ENCODE results near the gene PRDM15.

PRDM15 gene

DNA sequence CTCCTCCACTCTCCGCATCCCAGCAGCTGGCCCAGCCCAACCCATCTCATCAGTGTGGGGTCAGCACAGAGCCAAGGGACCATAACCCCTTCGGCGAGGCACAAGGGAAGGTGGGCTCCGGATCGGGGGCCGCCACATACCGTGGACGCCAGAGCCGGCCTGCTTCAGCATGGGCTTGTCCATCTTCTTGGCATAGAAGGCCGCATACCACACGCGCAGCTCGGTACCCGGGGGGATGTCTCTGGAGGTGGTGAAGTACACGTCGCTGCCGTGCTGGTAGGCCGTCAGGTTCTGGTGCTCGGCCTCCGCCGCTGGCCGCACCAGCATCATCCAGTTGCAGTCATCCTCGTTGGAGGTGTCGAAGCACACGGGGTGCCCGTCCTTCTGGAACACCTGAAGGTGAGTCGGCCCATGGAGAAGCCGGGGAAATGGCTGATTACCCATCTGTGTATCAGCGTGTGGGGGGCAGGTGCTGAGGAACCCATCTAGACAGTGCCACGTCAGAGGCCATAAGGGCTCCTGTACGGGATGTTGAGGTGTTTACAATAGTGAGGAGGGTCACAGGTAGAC, 24.6 kb downstream of the PRDM15 start:
- no peaks in the 10 kb centered on the region for H3K9me3 ChIP-seq (ENCODE audit: control insufficient read depth, insufficient read depth, low read length)
- no peaks in the 10 kb centered on the region; the same call in 1 of the 2 replicates for H3K36me3 ChIP-seq (ENCODE audit: insufficient read depth, low read length)
- H3K9ac ChIP-seq (ENCODE audit: low read depth, low read length) = no peak overlapping the region
- H3K4me1 ChIP-seq (ENCODE audit: insufficient read depth, low read length) = no peaks in the 10 kb centered on the region

DNA sequence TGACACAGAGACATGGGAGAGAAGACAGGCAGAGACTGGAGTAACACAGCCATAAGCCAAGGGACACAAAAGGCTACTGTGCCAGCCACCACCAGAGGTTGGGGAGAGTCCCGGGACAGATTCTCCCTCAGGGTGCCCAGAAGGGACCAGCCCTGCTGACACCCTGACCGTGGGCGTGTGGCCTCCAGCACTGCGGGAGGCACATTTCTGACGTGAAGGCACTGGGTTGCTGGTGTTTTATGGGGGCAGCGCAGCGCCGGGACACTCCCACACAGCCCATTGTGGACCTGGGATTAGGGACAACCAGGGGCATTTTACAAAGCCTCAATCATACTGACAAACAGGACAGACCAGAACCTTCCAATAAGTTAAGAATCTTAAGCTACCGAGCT, 26.2 kb downstream of the PRDM15 start:
- H3K36me3 ChIP-seq (ENCODE audit: insufficient read depth, low read length) = no peaks in the 10 kb centered on the region; the same call in 1 of the 2 replicates

DNA sequence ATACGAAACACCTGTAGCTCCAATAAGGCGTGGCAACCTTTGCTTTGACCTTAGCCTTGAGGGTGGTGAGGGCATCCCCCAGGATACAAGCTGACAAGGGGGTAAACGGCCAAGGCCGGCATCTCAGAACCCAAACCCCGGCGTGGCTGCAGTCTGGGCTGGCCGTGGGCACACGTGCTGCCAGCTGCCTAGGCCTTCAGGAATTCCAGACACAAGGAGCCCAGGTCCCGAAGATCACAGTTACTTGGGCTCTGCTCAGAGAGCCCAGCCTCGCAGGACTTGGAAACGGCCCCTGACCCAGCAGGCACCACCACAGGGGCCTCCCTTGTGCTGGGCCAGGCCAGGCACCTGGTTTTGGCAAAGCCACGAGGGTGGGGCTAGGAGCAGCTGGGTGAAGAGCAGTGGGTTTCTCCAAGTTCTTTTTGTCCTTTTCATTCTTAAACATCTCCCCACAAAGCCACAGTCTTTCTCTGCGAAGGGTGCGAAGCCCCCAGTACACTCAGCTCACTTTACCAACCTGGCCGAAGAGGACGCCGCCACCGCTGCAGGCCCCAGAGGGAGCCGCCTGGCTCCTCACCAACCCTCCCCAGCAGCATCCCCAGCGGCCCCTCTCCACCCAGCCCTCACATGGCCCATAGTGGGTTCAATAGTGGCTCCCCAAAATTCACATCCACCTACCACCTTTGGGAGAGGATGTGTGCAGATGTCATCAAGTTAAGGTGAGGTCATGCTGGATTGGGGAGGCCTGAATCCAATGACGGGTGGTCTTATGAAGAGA, 26.8 kb downstream of the PRDM15 start:
- H3K9ac ChIP-seq (ENCODE audit: low read depth, low read length) = no peak overlapping the region
- H3K4me1 ChIP-seq (ENCODE audit: insufficient read depth, low read length) = no peaks in the 10 kb centered on the region
- no peaks in the 10 kb centered on the region for H3K9me3 ChIP-seq (ENCODE audit: control insufficient read depth, insufficient read depth, low read length)
- H3K36me3 ChIP-seq (ENCODE audit: insufficient read depth, low read length) = no peaks in the 10 kb centered on the region; the same call in 1 of the 2 replicates

More for the DNA sequence above, 26.2 kb downstream of the PRDM15 start:
- Histone ChIP-seq H3K4me1 (ENCODE audit: insufficient read depth, low read length) (no peaks in the 10 kb centered on the region), H3K9me3 (ENCODE audit: control insufficient read depth, insufficient read depth, low read length) (no peaks in the 10 kb centered on the region), H3K9ac (ENCODE audit: low read depth, low read length) (no peak overlapping the region)

DNA sequence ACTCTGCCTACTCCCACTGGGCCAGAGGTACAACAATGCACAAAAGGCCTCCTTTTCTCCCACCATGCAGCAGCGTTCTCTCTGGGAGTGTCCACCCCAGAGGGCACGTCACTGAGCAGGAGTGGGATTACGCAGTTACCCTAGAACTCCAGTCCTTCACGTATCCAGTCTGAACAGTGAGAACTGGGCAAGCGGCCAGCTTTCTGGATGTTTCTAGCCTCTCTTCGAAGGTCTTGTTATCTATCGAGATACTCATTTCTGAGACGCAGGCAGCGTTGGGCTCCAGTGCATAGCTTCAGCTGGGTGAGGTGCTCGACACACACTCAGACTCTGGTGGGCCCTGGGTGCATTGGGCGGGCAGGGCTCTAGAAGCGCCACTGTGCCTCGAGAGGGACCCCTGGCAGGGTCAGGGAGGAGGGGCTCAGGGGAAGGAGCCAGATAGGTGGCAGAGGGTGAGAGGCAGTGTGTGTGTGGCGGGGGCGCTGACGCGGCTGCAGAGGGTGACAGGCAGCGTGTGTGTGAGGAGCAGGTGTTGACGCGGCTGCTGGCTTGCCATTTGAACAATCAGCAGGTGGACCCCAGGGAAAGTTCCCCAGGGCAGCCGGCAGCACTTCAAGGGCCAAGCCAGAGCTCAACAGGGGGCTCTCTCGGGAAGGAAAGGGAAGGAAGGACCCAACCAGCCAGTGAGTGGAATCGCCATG, 27.9 kb downstream of the PRDM15 start:
- no peaks in the 10 kb centered on the region for H3K9me3 ChIP-seq (ENCODE audit: control insufficient read depth, insufficient read depth, low read length)
- H3K4me1 ChIP-seq (ENCODE audit: insufficient read depth, low read length) = no peaks in the 10 kb centered on the region
- H3K9ac ChIP-seq (ENCODE audit: low read depth, low read length) = no peak overlapping the region
- no peaks in the 10 kb centered on the region; the same call in 1 of the 2 replicates for H3K36me3 ChIP-seq (ENCODE audit: insufficient read depth, low read length)

DNA sequence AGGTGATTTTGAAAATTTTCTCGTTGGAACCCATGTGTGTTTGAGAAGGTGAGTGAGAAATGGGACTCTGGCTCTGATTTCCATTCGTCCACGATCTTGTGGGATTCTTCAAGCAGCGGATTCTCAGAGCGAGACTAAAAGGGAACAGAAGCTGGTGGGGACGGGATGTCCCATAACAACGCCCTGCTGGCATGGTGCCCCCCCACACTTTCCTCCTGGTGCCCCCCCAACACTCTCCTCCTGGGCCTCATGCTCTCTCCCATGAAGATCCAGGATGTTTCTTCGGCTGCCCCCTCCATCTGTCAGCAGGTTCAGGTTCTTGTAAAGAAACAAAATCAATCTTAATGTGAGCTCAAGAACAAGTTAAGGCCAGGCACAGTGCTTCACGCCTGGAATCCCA, 29.1 kb downstream of the PRDM15 start:
- no peaks in the 10 kb centered on the region; the same call in 1 of the 2 replicates for H3K36me3 ChIP-seq (ENCODE audit: insufficient read depth, low read length)
- H3K9ac ChIP-seq (ENCODE audit: low read depth, low read length) = no peak overlapping the region
- H3K9me3 ChIP-seq (ENCODE audit: control insufficient read depth, insufficient read depth, low read length) = no peaks in the 10 kb centered on the region
- H3K4me1 ChIP-seq (ENCODE audit: insufficient read depth, low read length) = no peaks in the 10 kb centered on the region

DNA sequence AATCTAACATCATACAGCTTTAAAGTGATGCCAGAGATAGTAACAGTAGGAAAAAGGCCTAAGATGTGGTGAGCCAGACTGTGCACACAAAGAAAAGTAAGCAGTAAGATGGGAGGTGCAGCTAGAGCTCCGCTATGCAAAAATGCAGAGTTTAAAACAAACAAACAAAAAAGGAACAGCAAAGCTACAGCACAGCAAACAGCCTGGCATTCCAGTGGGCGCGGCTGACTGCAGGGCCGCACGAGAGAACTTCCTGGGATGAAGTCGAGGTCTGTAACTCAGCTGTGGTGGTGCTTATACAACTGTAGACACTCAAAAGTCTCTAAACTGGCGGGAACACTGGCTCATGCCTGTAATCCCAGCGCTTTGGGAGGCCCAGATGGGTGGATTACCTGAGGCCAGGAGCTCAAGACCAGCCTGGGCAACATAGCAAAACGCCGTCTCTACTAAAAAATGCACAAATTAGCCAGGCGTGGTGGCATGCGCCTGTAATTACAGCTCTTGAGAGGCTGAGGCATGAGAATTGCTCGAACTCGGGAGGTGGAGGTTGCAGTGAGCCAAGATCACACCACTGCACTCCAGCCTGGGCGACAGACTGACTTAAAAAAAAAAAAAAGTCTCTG, 30.1 kb downstream of the PRDM15 start:
- Histone ChIP-seq H3K9ac (ENCODE audit: low read depth, low read length) (no peak overlapping the region), H3K4me1 (ENCODE audit: insufficient read depth, low read length) (no peaks in the 10 kb centered on the region), H3K36me3 (ENCODE audit: insufficient read depth, low read length) (no peaks in the 10 kb centered on the region; the same call in 1 of the 2 replicates), H3K9me3 (ENCODE audit: control insufficient read depth, insufficient read depth, low read length) (no peaks in the 10 kb centered on the region)

DNA sequence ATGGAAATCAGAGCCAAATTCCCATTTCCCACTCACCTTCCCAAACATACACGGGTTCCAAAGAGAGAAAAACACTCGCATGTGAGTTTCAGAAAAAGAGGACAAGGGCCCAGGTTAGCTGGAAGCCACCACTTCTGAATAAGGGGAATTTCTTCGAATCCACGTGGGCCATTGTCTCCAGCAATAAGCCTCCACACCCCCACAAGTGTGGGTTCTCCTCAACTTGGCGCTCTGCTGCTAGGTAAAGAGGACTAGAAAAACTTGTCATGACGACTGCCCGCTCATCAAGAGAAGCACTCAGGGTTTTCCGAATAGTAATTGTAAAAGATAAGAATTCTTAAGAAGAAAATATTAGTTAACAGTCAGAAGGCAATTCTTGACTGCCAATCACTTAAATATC, 30.6 kb downstream of the PRDM15 start:
- Histone ChIP-seq H3K9ac (ENCODE audit: low read depth, low read length) (no peak overlapping the region), H3K9me3 (ENCODE audit: control insufficient read depth, insufficient read depth, low read length) (no peaks in the 10 kb centered on the region), H3K4me1 (ENCODE audit: insufficient read depth, low read length) (no peaks in the 10 kb centered on the region), H3K36me3 (ENCODE audit: insufficient read depth, low read length) (no peaks in the 10 kb centered on the region)

DNA sequence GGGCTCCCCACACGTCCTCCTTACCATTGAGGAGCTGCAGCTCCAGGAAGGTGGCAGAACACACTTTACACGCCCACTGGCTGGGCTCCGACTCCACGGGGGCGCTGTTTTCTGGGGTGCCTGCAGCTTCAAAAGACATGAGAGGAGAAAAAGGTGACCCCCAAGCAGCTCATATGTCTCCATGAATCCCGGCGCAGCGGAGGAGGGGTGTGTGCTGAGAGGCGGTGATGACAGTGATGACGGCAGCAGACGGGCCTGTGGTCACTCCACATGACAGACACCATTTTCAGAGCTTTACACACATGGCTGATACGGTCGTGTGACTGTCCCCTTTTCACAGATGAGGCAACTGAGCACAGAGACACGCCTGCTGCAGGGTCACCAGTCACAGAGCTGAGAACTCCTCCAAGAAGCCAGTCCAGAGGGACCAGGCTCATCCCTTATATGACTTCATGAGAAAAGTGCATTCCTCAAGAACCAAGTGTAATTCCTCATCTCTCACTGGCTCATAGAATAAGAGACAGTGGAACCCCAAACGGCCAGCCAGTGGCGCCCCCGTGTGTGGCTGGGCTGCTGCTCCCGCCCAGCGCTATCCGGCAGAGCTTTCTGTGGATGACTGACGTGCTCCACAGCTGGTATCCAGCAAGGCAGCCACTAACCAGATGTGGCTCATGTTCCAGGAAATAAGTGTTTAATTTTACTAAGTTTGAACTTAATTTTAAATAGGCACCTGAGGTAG, 31.9 kb downstream of the PRDM15 start:
- Histone ChIP-seq H3K36me3 (ENCODE audit: insufficient read depth, low read length) (no peaks in the 10 kb centered on the region; the same call in 1 of the 2 replicates), H3K9ac (ENCODE audit: low read depth, low read length) (no peak overlapping the region)

DNA sequence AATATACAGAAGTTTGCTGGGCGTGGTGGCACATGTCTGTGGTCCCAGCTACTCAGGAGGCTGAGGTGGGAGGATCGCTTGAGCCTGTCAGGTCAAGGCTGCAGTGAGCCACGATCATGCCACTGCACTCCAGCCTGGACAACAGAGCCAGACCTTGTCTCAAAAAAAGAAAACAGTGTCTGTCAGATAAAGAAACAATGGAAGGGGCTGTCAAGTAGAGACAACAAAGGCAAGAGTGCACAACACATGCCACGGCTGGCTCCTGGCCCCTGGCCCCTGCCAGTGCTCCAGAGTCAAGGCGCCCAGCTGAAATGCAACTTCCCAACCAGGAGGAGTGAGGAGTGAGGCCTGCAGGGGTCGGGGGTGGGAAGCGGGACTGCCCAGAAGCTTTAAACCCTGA, 32.6 kb downstream of the PRDM15 start:
- no peaks in the 10 kb centered on the region for H3K4me1 ChIP-seq (ENCODE audit: insufficient read depth, low read length)
- no peaks in the 10 kb centered on the region; the same call in 1 of the 2 replicates for H3K36me3 ChIP-seq (ENCODE audit: insufficient read depth, low read length)
- H3K9me3 ChIP-seq (ENCODE audit: control insufficient read depth, insufficient read depth, low read length) = peaks cover 3% of the 10 kb centered on the region; the same call in 1 of the 2 replicates
- no peak overlapping the region for H3K9ac ChIP-seq (ENCODE audit: low read depth, low read length)

More for the DNA sequence above, 31.9 kb downstream of the PRDM15 start:
- H3K9me3 ChIP-seq (ENCODE audit: control insufficient read depth, insufficient read depth, low read length) = no peaks in the 10 kb centered on the region
- no peaks in the 10 kb centered on the region for H3K4me1 ChIP-seq (ENCODE audit: insufficient read depth, low read length)

DNA sequence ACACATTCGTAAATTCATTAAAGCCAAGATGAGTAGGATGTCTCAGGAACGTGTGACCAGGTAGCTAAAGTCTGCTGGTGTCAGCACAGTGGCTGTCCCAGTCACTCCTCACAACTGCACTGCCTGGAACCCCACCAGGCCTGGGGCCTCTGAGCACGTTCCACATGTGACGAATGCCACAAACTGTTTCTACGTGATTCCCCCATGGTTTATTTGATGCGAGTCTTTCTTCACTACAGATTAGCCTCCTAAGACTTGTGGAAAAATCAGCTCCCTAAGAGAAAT, 33.2 kb downstream of the PRDM15 start:
- Histone ChIP-seq H3K4me1 (ENCODE audit: insufficient read depth, low read length) (no peaks in the 10 kb centered on the region), H3K9me3 (ENCODE audit: control insufficient read depth, insufficient read depth, low read length) (peaks cover 7% of the 10 kb centered on the region; the same call in 1 of the 2 replicates), H3K9ac (ENCODE audit: low read depth, low read length) (no peak overlapping the region), H3K36me3 (ENCODE audit: insufficient read depth, low read length) (no peaks in the 10 kb centered on the region; the same call in 1 of the 2 replicates)

DNA sequence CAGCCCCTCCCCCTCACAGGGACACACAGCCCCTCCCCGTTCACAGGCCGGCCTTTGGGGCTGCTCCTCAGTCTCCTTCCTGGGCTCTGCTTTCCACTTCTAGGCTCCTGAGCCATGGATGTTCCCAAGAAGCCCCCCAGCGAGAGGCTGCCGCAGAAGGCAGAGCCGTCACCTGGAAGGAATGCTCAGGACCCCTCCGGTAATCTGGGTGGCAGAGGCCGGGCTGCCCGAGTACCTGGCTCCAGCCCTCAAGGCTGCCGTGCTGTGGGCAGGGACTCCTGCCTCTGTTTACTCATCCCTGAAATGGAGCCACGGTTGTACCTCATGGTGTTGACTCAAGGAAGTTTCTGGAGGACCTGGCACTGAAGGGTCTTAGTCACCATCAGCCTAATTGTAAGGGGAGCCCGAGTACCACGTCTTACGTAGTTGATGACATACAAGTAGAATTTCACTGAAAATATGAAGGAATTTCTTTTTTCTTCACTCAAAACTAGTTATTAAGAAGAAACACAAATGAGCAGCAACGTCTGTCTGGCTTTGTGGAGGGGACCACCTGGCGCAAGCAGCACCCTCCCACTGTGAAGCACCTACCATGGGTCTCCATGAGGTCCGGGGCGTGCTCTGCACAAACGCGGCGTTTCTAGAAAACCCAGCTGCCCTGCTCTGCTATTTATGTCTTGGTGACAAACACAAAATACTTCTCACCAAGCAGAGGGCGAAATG, 33.7 kb downstream of the PRDM15 start:
- Histone ChIP-seq H3K9me3 (ENCODE audit: control insufficient read depth, insufficient read depth, low read length) (peaks cover 10% of the 10 kb centered on the region; the same call in 1 of the 2 replicates), H3K36me3 (ENCODE audit: insufficient read depth, low read length) (no peaks in the 10 kb centered on the region; the same call in 1 of the 2 replicates), H3K9ac (ENCODE audit: low read depth, low read length) (no peak overlapping the region), H3K4me1 (ENCODE audit: insufficient read depth, low read length) (no peaks in the 10 kb centered on the region)

DNA sequence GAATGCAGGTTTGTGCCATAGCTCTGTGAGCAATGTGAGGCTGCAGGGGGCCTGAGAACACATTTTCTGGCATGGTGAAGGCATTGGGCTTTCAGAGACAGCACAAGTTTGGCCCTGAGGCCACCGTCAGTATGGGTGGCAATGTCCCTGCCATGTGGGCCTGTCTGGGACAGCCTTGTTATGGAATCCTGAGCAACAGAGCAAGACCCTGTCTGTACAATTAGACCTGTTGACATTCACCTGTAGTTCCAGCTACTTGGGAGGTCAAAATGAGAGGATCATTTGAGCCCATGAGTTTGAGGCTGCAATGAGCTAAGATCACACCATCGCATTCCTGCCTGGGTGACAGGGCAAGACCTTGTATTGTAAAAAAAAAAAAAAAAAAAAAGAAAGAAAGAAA, 35.6 kb downstream of the PRDM15 start:
- Histone ChIP-seq H3K36me3 (ENCODE audit: insufficient read depth, low read length) (no peaks in the 10 kb centered on the region; the same call in 1 of the 2 replicates), H3K4me1 (ENCODE audit: insufficient read depth, low read length) (no peaks in the 10 kb centered on the region), H3K9me3 (ENCODE audit: control insufficient read depth, insufficient read depth, low read length) (peaks cover 13% of the 10 kb centered on the region; the same call in 1 of the 2 replicates), H3K9ac (ENCODE audit: low read depth, low read length) (no peak overlapping the region)

DNA sequence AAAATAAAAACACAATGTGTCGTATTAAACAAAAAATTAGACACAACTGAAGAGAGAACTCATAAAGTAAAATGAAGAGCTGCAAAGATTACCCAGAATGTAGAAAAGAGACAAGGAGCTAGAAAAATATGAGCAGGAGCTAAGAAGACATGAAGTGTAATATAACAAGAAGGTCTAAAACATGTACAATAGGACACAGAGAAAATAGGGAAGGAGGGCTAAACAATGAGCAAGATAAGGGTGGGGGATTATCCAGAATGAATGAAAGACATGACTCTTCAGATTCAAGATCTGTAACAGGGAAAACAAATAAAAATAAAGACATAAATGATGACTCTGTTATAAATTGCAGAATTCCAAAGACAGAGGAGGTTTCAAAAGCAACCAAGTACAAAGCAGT, 38.3 kb downstream of the PRDM15 start:
- Histone ChIP-seq H3K9ac (ENCODE audit: low read depth, low read length) (no peak overlapping the region), H3K4me1 (ENCODE audit: insufficient read depth, low read length) (peaks cover 13% of the 10 kb centered on the region), H3K9me3 (ENCODE audit: control insufficient read depth, insufficient read depth, low read length) (peaks cover 13% of the 10 kb centered on the region; the same call in 1 of the 2 replicates), H3K36me3 (ENCODE audit: insufficient read depth, low read length) (no peaks in the 10 kb centered on the region; the same call in 1 of the 2 replicates)

Data from ES-I3 (cell line).